Stimulated activated CD8-positive, alpha-beta memory T cell treated with anti-CD3 and anti-CD28 coated beads, Interleukin-4, amount 100 ng/mL, for 1 hour (primary cell): ENCODE measurements around the gene ACKR2.
"Not testable (repeated sequence)": the region's sequence is repeated elsewhere in the genome, so short reads cannot be mapped to it uniquely, and the experiment has no call there.

ENCODE experiments used
- DNase-seq, 2 donors: peaks; one replicate each; pipeline ENCODE4 v3.0.0-alpha.2; 2020; ENCODE audit warnings: low read depth in 2 of 2, low spot score in 1 of 2

The ACKR2 gene

GRCh38 chr3:42855547-42856380 is 46.5 kb downstream of the ACKR2 start:
- DNase-seq, result no peak

DNA sequence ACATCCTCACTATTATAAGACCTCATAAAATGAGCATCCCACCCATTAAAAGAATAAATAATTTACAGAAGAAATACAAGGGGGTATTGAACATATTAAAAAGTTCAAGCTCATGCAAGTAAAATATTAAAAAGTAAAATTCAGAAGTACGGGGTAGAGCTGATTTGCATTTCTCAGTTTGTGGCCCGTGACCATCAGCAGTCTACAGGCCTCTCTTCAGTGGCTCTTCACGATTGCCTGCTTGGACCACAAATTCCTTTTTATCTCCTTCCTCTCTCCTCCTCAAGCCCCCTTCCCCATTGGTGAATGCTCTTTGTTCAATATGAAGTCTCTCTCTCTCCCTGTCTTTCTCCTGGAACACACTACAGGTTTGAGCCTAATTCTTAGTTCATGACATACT is 47.3 kb downstream of the ACKR2 start:
- DNase-seq, result no peak

- no peak for DNase-seq
Measured at GRCh38 chr3:42864321-42864950, 55.2 kb downstream of the ACKR2 start.

DNA sequence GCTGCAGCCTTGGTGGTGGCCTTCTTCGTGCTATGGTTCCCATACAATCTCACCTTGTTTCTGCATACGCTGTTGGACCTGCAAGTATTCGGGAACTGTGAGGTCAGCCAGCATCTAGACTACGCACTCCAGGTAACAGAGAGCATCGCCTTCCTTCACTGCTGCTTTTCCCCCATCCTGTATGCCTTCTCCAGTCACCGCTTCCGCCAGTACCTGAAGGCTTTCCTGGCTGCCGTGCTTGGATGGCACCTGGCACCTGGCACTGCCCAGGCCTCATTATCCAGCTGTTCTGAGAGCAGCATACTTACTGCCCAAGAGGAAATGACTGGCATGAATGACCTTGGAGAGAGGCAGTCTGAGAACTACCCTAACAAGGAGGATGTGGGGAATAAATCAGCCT is 56.0 kb downstream of the ACKR2 start:
- no peak for DNase-seq

DNA sequence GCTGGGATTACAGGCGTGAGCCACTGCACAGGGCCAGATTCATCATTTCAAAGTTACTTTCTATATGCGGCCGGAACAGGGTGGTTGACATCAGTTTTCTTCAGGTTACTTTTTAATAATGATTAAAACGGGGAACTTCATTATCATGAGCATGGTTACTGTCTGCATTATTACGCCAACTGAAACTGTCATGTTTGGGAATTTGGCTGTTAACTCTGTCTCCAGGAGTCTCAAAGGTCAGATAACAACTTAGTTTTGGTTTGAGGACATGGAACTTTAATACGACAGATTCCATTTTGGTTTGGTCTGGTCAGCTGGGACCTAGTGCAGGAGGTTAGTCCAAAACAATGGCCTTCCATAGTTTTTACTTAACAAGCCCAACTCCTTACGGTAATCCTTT is 57.9 kb downstream of the ACKR2 start:
- DNase-seq, result no peak

- DNase-seq, result no peak
Measured at GRCh38 chr3:42868841-42869240, 59.6 kb downstream of the ACKR2 start.

GRCh38 chr3:42871592-42872196 is 62.4 kb downstream of the ACKR2 start:
- DNase-seq, result no peak

DNA sequence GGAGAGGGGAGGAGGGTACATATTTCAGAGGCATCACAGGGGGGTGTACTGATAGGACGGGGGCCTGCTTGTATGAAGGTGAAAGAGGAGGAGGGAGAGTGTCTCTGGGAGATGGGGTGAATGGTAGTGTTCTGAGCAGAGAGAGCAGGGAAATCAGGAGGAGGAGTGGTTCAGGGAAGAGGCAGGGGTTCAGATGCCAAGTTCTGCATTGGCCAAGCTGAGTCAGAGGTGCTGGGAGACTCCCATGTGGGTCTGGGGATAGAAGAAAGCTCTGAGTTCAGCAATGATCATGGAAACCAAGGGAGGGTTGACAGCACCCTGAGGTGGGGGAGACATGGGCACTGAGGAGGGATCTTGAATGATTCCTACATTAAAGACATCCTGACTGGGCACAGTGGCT is 63.5 kb downstream of the ACKR2 start:
- no peak for DNase-seq

- no peak for DNase-seq
Measured at GRCh38 chr3:42873221-42873982, 64.2 kb downstream of the ACKR2 start.

DNA sequence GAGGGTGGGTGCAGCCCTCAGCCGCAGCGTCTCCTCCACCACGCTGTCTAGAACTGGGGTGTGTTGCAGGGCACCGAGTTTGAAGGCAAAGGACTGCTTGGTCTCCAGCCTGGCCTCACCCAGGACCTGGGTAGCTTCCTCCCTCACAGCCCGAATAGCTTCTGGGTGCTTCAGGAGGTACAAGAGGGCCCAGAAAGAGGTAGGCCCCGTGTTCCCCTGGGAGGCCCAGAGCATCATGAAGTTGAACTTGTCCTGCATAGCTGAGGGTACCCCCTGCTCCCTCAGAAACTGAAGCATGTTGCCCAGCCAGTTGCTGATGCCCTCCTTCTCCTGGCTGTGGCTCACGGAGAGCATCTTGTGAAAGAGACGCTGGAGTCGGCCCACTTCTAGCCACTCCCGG is 65.5 kb downstream of the ACKR2 start:
- no peak for DNase-seq

DNA sequence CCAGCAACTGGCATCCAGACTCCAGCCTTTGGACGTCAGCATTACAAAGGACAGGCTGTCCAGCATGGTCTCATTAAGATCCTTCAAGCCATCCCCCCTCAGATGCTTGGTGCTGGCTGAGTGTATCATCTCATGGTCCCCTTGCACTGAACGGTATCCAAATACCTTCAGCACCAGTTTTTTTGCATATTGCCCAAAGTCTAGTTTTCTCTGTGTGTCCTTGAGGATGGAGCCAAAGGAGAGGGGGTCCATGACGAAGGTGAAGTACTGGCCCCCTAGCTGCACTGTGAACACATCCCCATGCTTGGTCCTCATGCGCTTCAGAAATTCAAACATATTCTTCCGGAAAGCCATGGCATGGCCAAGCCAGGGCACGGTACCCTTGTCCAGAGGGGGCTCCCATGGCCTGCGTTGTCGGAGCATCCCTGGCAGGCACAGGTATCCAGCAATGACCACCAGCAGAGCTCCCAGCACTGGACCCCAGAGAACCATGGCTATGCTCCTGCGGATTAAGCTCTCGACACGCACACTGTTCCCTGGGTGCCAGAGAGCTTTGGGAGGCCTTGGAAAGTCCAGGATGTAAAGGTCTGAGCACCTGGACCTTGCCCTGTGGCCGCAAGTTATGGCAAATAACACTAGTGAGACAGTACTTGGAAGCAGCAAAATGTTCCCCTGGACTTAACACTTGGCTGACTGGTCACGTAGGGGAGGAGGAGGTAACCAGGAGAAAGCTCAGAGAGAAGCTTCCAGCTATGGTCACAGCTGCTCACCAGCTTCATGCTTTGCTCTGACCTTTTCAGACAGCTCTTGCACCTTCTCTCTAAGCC is 66.3 kb downstream of the ACKR2 start, which contains the start of gene CYP8B1:
Gene CYP8B1 (minus strand): TSS at position 555 of the 827 bp plus-strand sequence. CDS start 63 bp downstream, at position 492.
- no peak for DNase-seq

DNA sequence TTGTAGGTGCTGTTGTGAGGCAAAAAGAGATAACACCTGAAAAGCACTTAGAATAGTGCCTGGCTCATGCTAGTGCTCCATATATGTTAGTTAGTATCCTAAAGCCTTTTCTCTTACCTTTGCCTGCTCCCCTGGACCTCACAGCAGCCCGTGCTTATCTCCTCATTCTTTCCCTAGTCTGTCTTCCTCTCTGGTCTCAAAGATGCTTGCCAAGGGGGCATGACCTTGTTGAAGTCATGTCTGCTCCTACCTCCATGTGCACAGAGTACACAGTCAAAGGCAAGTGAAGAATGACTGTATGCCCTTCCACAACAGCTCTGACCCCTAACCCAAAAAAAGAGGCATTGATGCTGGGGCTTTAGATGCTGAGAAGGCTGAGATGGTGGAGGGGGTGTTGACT is 67.2 kb downstream of the ACKR2 start:
- no peak for DNase-seq

GRCh38 chr3:42876940-42877720 is 67.9 kb downstream of the ACKR2 start:
- DNase-seq, result no peak

DNA sequence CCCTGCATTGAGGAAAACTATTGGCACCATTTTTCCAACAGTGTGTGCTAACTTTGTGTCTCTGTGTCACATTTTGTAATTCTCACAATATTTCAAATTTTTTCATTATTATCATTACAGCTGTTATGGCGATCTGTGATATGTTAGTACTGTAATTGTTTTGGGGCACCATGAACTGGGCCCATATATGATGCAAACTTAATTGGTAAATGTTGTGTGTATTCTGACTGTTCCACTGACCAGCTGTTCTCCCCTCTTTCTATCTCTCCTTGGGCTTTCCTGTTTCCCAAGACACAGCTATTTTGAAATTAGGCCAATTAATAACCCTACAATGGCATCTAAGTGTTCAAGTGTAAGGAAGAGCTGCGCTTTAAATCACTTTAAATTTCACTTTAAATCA is 68.6 kb downstream of the ACKR2 start:
- DNase-seq, result no peak

GRCh38 chr3:42880183-42880582 is 70.9 kb downstream of the ACKR2 start:
- no peak for DNase-seq

GRCh38 chr3:42880601-42881451 is 71.6 kb downstream of the ACKR2 start:
- peak; percentile 64 to 75 for DNase-seq

DNA sequence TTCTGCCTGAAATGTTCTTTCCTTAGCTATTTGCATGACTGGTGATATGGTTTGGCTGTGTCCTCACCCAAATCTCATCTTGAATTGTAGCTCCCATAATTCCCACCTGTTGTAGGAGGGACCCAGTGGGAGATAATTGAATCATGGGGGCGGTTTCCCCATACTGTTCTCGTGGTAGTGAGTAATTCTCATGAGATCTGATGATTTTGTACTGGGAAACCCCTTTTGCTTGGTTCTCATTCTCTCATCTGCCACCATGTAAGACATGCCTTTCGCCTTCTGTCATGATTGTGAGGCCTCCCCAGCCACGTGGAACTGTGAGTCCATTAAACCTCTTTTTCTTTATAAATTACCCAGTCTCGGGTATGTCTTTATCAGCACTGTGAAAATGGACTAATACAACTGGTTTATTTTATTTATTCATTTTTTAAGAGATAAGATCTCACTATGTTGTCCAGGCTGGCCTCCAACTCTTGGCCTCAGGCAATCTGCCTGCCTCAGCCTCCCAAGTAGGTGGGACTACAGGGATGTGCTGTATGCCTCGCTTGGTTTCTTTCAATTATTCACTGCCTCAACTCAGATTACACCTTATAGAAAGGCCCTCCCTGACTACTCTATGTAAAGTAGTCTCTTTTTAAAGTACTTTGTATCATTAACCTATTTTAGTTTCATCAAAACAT is 74.1 kb downstream of the ACKR2 start:
- not testable (repeated sequence) for DNase-seq

- DNase-seq, result no peak
Measured at GRCh38 chr3:42884324-42884723, 75.1 kb downstream of the ACKR2 start.
